Measurements from ENCODE around the gene ACVR2B. TPM values are rescaled to one million over a fixed set of nuclear protein-coding genes. Genes with fewer than 3 reads are reported as not detected.

ACVR2B gene
- total and polyA plus RNA-seq, 2 experiments from 2014 or later, result 27.9 to 98.7 TPM

DNA sequence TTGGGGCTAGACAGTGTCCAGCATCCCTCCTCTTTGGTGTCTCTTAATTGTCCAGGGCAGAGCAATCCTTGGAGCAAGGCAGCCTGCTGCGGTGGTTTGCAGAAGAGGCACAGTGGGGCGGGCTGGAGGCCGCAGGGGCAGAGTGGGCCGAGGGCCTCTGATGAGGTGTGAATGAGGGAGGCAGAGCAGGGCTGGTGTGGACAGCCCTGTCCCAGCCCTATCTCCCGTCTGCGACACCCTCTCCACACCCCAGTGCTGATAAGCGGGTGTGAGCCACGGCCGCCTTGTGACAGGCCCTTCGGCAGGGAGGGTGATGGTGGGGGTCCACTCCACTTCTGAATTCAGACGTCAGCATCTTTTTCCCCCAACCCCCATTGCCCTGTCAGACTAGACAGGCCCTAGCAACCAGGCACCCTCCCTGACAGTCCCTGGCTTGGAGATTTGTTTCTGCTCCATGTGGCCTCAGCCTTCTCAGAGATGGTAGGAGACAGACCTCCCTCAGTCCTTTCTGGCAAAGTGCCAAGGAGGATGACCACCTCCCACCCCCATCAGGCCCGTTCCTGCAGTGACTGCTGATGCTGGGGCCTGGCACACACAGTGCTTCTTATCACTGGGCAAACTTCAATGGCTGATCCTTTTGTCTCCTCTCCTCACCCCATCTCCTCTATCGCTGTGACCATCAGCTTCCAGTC is 79.7 kb downstream of the ACVR2B start:
- Histone ChIP-seq H3K27ac (ENCODE audit: low read depth) (no peak overlapping the region), H3K27me3 (ENCODE audit: insufficient read depth) (no peaks in the 10 kb centered on the region), H3K4me1 (ENCODE audit: insufficient read depth) (peaks cover 6% of the 10 kb centered on the region; the same call in 1 of the 2 replicates), H3K4me3 (no peak overlapping the region), H3K36me3 (ENCODE audit: insufficient read depth) (no peaks in the 10 kb centered on the region), H3K9me2 (ENCODE audit: insufficient read depth) (peaks cover 14% of the 10 kb centered on the region; the same call in 1 of the 2 replicates), H3K79me2 (replicated peaks; ENCODE audit: insufficient read depth) (no peaks in the 10 kb centered on the region), H4K20me1 (replicated peaks; ENCODE audit: insufficient read depth) (no peaks in the 10 kb centered on the region; the same call in 1 of the 2 replicates), H2AFZ (no peak overlapping the region), H3K4me2 (no peak overlapping the region), H3F3A (replicated peaks; ENCODE audit: low read depth) (no peaks in the 10 kb centered on the region)
- Mint-ChIP-seq H3K4me3 (no peak overlapping the region), H3K4me1 (peaks cover 26% of the 10 kb centered on the region), H3K9me3 (peaks cover 16% of the 10 kb centered on the region), H3K36me3 (ENCODE audit: low read depth) (peaks cover 26% of the 10 kb centered on the region), H3K27ac (no peak overlapping the region), H3K27me3 (ENCODE audit: insufficient read depth, low read depth, poor library complexity) (peaks cover 12% of the 10 kb centered on the region)
- no peak for DNase-seq (ENCODE audit: low spot score)
- TF ChIP-seq, protein P1, sequence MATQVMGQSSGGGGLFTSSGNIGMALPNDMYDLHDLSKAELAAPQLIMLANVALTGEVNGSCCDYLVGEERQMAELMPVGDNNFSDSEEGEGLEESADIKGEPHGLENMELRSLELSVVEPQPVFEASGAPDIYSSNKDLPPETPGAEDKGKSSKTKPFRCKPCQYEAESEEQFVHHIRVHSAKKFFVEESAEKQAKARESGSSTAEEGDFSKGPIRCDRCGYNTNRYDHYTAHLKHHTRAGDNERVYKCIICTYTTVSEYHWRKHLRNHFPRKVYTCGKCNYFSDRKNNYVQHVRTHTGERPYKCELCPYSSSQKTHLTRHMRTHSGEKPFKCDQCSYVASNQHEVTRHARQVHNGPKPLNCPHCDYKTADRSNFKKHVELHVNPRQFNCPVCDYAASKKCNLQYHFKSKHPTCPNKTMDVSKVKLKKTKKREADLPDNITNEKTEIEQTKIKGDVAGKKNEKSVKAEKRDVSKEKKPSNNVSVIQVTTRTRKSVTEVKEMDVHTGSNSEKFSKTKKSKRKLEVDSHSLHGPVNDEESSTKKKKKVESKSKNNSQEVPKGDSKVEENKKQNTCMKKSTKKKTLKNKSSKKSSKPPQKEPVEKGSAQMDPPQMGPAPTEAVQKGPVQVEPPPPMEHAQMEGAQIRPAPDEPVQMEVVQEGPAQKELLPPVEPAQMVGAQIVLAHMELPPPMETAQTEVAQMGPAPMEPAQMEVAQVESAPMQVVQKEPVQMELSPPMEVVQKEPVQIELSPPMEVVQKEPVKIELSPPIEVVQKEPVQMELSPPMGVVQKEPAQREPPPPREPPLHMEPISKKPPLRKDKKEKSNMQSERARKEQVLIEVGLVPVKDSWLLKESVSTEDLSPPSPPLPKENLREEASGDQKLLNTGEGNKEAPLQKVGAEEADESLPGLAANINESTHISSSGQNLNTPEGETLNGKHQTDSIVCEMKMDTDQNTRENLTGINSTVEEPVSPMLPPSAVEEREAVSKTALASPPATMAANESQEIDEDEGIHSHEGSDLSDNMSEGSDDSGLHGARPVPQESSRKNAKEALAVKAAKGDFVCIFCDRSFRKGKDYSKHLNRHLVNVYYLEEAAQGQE (IDR thresholded peaks at IDR 0.05; ENCODE audit: unreplicated experiment), result no peak
- TF ChIP-seq STAT1 (IDR thresholded peaks at IDR 0.05; ENCODE audit: unreplicated experiment) (no peak), CREB1 (CRISPR knock-in tag; IDR thresholded peaks at IDR 0.05; ENCODE audit: low read depth) (no peak), ZNF331 (CRISPR knock-in tag; IDR thresholded peaks at IDR 0.05; ENCODE audit: low read depth) (no peak), EZH2phosphoT487 (IDR thresholded peaks at IDR 0.05; ENCODE audit: unreplicated experiment) (no peak), POLR2AphosphoS5 (IDR thresholded peaks at IDR 0.05; ENCODE audit: low read depth) (no peak), EZH2 (IDR thresholded peaks at IDR 0.05; ENCODE audit: low read depth, unreplicated experiment) (no peak), NANOG (IDR thresholded peaks at IDR 0.05; ENCODE audit: borderline replicate concordance) (no peak), JUNB (IDR thresholded peaks at IDR 0.05; ENCODE audit: unreplicated experiment) (no peak), ZNF114 (CRISPR knock-in tag; IDR thresholded peaks at IDR 0.05) (no peak)
- TF ChIP-seq, protein P2, sequence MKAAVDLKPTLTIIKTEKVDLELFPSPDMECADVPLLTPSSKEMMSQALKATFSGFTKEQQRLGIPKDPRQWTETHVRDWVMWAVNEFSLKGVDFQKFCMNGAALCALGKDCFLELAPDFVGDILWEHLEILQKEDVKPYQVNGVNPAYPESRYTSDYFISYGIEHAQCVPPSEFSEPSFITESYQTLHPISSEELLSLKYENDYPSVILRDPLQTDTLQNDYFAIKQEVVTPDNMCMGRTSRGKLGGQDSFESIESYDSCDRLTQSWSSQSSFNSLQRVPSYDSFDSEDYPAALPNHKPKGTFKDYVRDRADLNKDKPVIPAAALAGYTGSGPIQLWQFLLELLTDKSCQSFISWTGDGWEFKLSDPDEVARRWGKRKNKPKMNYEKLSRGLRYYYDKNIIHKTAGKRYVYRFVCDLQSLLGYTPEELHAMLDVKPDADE (IDR thresholded peaks at IDR 0.05), result no peak
- TF ChIP-seq, protein P3, sequence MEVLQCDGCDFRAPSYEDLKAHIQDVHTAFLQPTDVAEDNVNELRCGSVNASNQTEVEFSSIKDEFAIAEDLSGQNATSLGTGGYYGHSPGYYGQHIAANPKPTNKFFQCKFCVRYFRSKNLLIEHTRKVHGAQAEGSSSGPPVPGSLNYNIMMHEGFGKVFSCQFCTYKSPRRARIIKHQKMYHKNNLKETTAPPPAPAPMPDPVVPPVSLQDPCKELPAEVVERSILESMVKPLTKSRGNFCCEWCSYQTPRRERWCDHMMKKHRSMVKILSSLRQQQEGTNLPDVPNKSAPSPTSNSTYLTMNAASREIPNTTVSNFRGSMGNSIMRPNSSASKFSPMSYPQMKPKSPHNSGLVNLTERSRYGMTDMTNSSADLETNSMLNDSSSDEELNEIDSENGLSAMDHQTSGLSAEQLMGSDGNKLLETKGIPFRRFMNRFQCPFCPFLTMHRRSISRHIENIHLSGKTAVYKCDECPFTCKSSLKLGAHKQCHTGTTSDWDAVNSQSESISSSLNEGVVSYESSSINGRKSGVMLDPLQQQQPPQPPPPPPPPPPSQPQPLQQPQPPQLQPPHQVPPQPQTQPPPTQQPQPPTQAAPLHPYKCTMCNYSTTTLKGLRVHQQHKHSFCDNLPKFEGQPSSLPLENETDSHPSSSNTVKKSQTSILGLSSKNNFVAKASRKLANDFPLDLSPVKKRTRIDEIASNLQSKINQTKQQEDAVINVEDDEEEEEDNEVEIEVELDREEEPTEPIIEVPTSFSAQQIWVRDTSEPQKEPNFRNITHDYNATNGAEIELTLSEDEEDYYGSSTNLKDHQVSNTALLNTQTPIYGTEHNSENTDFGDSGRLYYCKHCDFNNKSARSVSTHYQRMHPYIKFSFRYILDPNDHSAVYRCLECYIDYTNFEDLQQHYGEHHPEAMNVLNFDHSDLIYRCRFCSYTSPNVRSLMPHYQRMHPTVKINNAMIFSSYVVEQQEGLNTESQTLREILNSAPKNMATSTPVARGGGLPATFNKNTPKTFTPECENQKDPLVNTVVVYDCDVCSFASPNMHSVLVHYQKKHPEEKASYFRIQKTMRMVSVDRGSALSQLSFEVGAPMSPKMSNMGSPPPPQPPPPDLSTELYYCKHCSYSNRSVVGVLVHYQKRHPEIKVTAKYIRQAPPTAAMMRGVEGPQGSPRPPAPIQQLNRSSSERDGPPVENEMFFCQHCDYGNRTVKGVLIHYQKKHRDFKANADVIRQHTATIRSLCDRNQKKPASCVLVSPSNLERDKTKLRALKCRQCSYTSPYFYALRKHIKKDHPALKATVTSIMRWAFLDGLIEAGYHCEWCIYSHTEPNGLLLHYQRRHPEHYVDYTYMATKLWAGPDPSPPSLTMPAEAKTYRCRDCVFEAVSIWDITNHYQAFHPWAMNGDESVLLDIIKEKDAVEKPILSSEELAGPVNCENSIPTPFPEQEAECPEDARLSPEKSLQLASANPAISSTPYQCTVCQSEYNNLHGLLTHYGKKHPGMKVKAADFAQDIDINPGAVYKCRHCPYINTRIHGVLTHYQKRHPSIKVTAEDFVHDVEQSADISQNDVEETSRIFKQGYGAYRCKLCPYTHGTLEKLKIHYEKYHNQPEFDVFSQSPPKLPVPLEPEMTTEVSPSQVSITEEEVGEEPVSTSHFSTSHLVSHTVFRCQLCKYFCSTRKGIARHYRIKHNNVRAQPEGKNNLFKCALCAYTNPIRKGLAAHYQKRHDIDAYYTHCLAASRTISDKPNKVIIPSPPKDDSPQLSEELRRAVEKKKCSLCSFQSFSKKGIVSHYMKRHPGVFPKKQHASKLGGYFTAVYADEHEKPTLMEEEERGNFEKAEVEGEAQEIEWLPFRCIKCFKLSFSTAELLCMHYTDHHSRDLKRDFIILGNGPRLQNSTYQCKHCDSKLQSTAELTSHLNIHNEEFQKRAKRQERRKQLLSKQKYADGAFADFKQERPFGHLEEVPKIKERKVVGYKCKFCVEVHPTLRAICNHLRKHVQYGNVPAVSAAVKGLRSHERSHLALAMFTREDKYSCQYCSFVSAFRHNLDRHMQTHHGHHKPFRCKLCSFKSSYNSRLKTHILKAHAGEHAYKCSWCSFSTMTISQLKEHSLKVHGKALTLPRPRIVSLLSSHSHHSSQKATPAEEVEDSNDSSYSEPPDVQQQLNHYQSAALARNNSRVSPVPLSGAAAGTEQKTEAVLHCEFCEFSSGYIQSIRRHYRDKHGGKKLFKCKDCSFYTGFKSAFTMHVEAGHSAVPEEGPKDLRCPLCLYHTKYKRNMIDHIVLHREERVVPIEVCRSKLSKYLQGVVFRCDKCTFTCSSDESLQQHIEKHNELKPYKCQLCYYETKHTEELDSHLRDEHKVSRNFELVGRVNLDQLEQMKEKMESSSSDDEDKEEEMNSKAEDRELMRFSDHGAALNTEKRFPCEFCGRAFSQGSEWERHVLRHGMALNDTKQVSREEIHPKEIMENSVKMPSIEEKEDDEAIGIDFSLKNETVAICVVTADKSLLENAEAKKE (CRISPR knock-in tag; IDR thresholded peaks at IDR 0.05), result no peak
- TF ChIP-seq, protein P4, sequence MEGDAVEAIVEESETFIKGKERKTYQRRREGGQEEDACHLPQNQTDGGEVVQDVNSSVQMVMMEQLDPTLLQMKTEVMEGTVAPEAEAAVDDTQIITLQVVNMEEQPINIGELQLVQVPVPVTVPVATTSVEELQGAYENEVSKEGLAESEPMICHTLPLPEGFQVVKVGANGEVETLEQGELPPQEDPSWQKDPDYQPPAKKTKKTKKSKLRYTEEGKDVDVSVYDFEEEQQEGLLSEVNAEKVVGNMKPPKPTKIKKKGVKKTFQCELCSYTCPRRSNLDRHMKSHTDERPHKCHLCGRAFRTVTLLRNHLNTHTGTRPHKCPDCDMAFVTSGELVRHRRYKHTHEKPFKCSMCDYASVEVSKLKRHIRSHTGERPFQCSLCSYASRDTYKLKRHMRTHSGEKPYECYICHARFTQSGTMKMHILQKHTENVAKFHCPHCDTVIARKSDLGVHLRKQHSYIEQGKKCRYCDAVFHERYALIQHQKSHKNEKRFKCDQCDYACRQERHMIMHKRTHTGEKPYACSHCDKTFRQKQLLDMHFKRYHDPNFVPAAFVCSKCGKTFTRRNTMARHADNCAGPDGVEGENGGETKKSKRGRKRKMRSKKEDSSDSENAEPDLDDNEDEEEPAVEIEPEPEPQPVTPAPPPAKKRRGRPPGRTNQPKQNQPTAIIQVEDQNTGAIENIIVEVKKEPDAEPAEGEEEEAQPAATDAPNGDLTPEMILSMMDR (conservative IDR thresholded peaks at IDR 0.05; ENCODE audit: low read depth in 2 of 2), result no peak
- no peak for ATAC-seq
